GM23338 (cell line): ENCODE results near the gene ZBTB20. TPM values are rescaled to one million over a fixed set of nuclear protein-coding genes. Genes with fewer than 3 reads are reported as not detected.

Experiments used
- ATAC-seq: fragments of 200-7000 bp; cut with Tn5 transposase; 3 replicates; pipeline ENCODE4 v1.9.1; 2020
- DNase-seq: peaks from one replicate; pipeline ENCODE4 v3.0.0-alpha.2; 2015; ENCODE audit warnings: low spot score
- H2AFZ ChIP-seq: fragments of 200-600 bp; sonication (generic); 2 replicates; pipeline ENCODE4 v1.8.0; 2016; ENCODE audit warnings: antibody characterized with exemption, mild to moderate bottlenecking, moderate library complexity
- H3F3A ChIP-seq: fragments of 200-600 bp; sonication (generic); replicated peaks from 2 replicates; pipeline ENCODE4 v1.8.0; 2017; ENCODE audit warnings: antibody characterized with exemption, mixed run types, low read depth
- H3K27ac ChIP-seq: fragments of 200-600 bp; sonication (generic); 2 replicates; pipeline ENCODE4 v1.6.1; 2016; ENCODE audit warnings: low read depth
- H3K27me3 ChIP-seq: fragments of 200-600 bp; sonication (generic); 2 replicates; pipeline ENCODE4 v1.8.0; 2016; ENCODE audit warnings: mild to moderate bottlenecking, mixed run types, moderate library complexity; ENCODE audit not compliant: insufficient read depth
- H3K36me3 ChIP-seq: fragments of 200-600 bp; sonication (generic); 2 replicates; pipeline ENCODE4 v1.8.0; 2016; ENCODE audit warnings: mild to moderate bottlenecking; ENCODE audit not compliant: insufficient read depth
- H3K4me1 ChIP-seq: fragments of 200-600 bp; sonication (generic); 2 replicates; pipeline ENCODE4 v1.8.0; 2016; ENCODE audit warnings: mild to moderate bottlenecking, moderate library complexity; ENCODE audit not compliant: insufficient read depth
- H3K4me2 ChIP-seq: fragments of 200-600 bp; sonication (generic); 2 replicates; pipeline ENCODE4 v1.7.1; 2017; ENCODE audit warnings: mixed run types
- H3K4me3 ChIP-seq: fragments of 200-600 bp; sonication (generic); 2 replicates; pipeline ENCODE4 v1.6.1; 2016; ENCODE audit warnings: mixed run types
- H3K79me2 ChIP-seq: fragments of 200-600 bp; sonication (generic); replicated peaks from 2 replicates; pipeline ENCODE4 v1.8.0; 2017; ENCODE audit warnings: mild to moderate bottlenecking; ENCODE audit not compliant: insufficient read depth
- H3K9me2 ChIP-seq: fragments of 200-600 bp; sonication (generic); 2 replicates; pipeline ENCODE4 v1.8.0; 2017; ENCODE audit not compliant: insufficient read depth
- H4K20me1 ChIP-seq: fragments of 200-600 bp; sonication (generic); replicated peaks from 2 replicates; pipeline ENCODE4 v1.8.0; 2017; ENCODE audit warnings: mild to moderate bottlenecking; ENCODE audit not compliant: insufficient read depth
- H3K27ac Mint-ChIP-seq: 2 replicates; pipeline ENCODE4 v1.8.0; 2020; ENCODE audit warnings: inconsistent platforms, mild to moderate bottlenecking, moderate library complexity, mixed read lengths
- H3K27me3 Mint-ChIP-seq: 3 replicates; pipeline ENCODE4 v1.8.0; 2022; ENCODE audit warnings: low read depth, mild to moderate bottlenecking, moderate library complexity, mixed read lengths, inconsistent platforms; ENCODE audit not compliant: insufficient read depth, poor library complexity
- H3K36me3 Mint-ChIP-seq: 3 replicates; pipeline ENCODE4 v1.8.0; 2021; ENCODE audit warnings: low read depth, mild to moderate bottlenecking, inconsistent platforms, moderate library complexity, mixed read lengths
- H3K4me1 Mint-ChIP-seq: 3 replicates; pipeline ENCODE4 v1.8.0; 2020; ENCODE audit warnings: mild to moderate bottlenecking, inconsistent platforms, mixed read lengths
- H3K4me3 Mint-ChIP-seq: 3 replicates; pipeline ENCODE4 v1.8.0; 2021; ENCODE audit warnings: moderate library complexity, mild to moderate bottlenecking, inconsistent platforms, mixed read lengths
- H3K9me3 Mint-ChIP-seq: 3 replicates; pipeline ENCODE4 v1.8.0; 2020; ENCODE audit warnings: moderate library complexity, mild to moderate bottlenecking, inconsistent platforms, mixed read lengths
- ETS1 ChIP-seq: IDR thresholded peaks from 2 replicates; pipeline ENCODE4 v1.6.1; 2016; ENCODE audit warnings: antibody characterized with exemption
- EZH2 ChIP-seq: fragments of 200-600 bp; sonication (generic); IDR thresholded peaks from one replicate; pipeline ENCODE4 v1.8.0; 2017; ENCODE audit warnings: antibody characterized with exemption, mild to moderate bottlenecking, low read depth; ENCODE audit not compliant: unreplicated experiment
- EZH2phosphoT487 ChIP-seq: fragments of 200-600 bp; sonication (generic); IDR thresholded peaks from one replicate; pipeline ENCODE4 v1.8.1; 2018; ENCODE audit warnings: antibody characterized with exemption; ENCODE audit not compliant: unreplicated experiment
- JUNB ChIP-seq: IDR thresholded peaks from one replicate; pipeline ENCODE4 v1.6.1; 2016; ENCODE audit warnings: antibody characterized with exemption; ENCODE audit not compliant: unreplicated experiment
- NANOG ChIP-seq: IDR thresholded peaks from 2 replicates; pipeline ENCODE4 v1.6.1; 2016; ENCODE audit warnings: antibody characterized with exemption, borderline replicate concordance
- POLR2AphosphoS5 ChIP-seq: IDR thresholded peaks from 2 replicates; pipeline ENCODE4 v1.6.1; 2016; ENCODE audit warnings: antibody characterized with exemption, low read depth
- REST ChIP-seq: IDR thresholded peaks from one replicate; pipeline ENCODE4 v1.6.1; 2018; ENCODE audit warnings: antibody characterized with exemption; ENCODE audit not compliant: unreplicated experiment
- polyA plus RNA-seq: library from polyadenylated mRNA; unstranded; fragments of >200 nt; fragmentation: Nextera tagmentation; extraction: Ambion mirVana; gene quantifications from 2 replicates; pipeline ENCODE4 v1.2.1, GENCODE V29; 2016
- total RNA-seq: library from RNA; depleted of rRNA; stranded (reverse); fragments of >200 nt; shearing (Covaris generic); gene quantifications from 2 replicates; pipeline ENCODE4 v1.2.3, GENCODE V29; 2014

The ZBTB20 gene
- total and polyA plus RNA-seq, 2 experiments from 2014 or later: 2.0 to 3.3 TPM

GRCh38 chr3:114469070-114469469, 678.0 kb downstream of the ZBTB20 start:
- H3K9me3 Mint-ChIP-seq: no peaks in the 10 kb centered on the region
- no peak for ATAC-seq
- peaks cover 7% of the 10 kb centered on the region; the same call in 2 of the 3 replicates for H3K4me1 Mint-ChIP-seq

GRCh38 chr3:114466816-114467215, 680.3 kb downstream of the ZBTB20 start:
- no peak overlapping the region for H3K4me2 ChIP-seq
- no peaks in the 10 kb centered on the region for H3K36me3 Mint-ChIP-seq
- H3K9me3 Mint-ChIP-seq: no peaks in the 10 kb centered on the region
- H3K9me2 ChIP-seq: no peaks in the 10 kb centered on the region
- H3K27me3 Mint-ChIP-seq: no peaks in the 10 kb centered on the region
- no peak overlapping the region for H3K4me3 ChIP-seq
- no peak for DNase-seq
- H3K36me3 ChIP-seq: no peaks in the 10 kb centered on the region
- no peak overlapping the region for H3K27ac ChIP-seq
- peaks cover 10% of the 10 kb centered on the region; the same call in 2 of the 3 replicates for H3K4me1 Mint-ChIP-seq
- H2AFZ ChIP-seq: no peak overlapping the region
- no peak overlapping the region for H3K27ac Mint-ChIP-seq
- no peak overlapping the region for H3K4me3 Mint-ChIP-seq
- no peaks in the 10 kb centered on the region for H3K79me2 ChIP-seq
- H3K4me1 ChIP-seq: peaks cover 7% of the 10 kb centered on the region; the same call in 1 of the 2 replicates
- no peaks in the 10 kb centered on the region for H4K20me1 ChIP-seq
- no peak for ATAC-seq
- no peaks in the 10 kb centered on the region for H3K27me3 ChIP-seq
- H3F3A ChIP-seq: no peaks in the 10 kb centered on the region
- TF ChIP-seq EZH2phosphoT487 (no peak), NANOG (no peak), REST (no peak), ETS1 (no peak), EZH2 (no peak)

More at GRCh38 chr3:114469070-114469469, 678.0 kb downstream of the ZBTB20 start:
- Histone ChIP-seq H3K9me2 (no peaks in the 10 kb centered on the region), H2AFZ (no peak overlapping the region), H3K4me1 (peaks cover 7% of the 10 kb centered on the region; the same call in 1 of the 2 replicates), H3K4me3 (no peak overlapping the region), H3K27me3 (no peaks in the 10 kb centered on the region), H3K36me3 (no peaks in the 10 kb centered on the region), H3K79me2 (no peaks in the 10 kb centered on the region), H3K27ac (no peak overlapping the region), H4K20me1 (no peaks in the 10 kb centered on the region), H3K4me2 (no peak overlapping the region), H3F3A (no peaks in the 10 kb centered on the region)
- H3K27me3 Mint-ChIP-seq: no peaks in the 10 kb centered on the region
- TF ChIP-seq JUNB (no peak), ETS1 (no peak), POLR2AphosphoS5 (no peak), REST (no peak), EZH2phosphoT487 (no peak)
- no peak for DNase-seq
- H3K36me3 Mint-ChIP-seq: no peaks in the 10 kb centered on the region
- H3K27ac Mint-ChIP-seq: no peak overlapping the region
- no peak overlapping the region for H3K4me3 Mint-ChIP-seq
